ENCODE results near the gene NODAL.

NODAL gene

DNA sequence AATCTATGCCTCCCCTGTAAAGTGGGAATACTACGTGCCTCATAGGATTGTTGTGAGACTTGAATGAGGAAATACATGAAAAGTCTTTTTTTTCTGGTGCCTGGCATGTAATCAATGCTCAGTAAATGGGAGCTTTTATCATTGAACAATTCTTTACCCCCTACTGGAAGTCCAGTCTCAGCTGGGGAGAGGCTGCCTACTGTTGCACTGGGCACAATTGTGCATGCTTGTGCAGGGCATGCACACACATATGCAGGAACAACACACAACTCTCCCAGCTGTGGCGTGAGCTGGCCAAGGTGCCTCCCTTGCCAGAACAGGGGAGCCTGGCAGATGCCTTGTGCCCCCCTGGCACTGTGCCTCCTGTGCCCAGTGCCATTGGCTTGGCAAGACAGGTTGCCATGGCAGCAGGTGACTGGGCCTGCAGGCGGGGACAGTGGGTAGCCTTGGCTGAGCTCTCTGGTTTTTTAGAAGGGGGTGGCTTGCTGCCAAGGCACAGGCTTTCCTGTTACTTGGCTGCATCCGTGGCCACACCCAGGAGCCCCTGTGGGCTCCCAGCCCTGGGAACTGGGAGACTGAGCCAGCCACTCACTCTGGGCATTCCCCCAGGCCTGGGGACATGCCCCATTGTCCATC is 21.0 kb upstream of the NODAL start:
- DNase-seq, result no peak

GRCh38 chr10:70461397-70462348 is 20.2 kb upstream of the NODAL start:
- DNase-seq, result no peak

DNA sequence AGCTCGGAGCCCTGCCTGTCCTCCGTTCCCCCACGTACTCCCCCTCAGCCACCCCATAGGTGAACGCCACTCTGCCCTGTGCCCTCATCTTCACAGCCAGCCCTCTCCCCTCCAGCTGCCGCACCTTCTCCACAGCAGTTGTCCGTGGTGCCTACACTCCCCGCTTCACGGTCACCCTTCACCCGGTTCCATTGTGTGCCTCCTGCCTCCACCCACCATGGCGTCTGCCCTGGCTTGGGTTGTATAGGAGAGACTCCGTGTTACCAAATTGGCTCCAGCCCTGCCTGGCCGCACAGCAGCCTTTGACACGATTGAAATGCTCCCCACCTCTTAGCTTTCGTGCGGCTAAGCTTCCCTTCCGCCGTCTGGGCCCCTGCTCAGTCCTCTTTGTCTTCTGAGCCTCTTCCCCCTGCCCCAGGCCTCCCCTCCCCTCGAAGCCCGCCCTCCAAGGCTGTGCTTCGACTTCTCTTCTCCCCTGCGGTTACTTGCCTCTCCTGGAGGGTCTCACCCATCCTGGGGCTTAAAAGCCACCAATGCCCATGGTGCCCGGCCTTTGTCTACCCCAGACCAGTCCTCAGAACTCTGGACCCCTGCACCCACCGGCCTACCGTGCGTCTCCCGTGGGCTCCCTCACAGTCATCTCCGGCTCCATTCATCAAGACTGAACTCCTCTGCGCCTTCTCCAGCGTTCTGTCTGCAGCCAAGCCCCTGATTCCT is 18.5 kb upstream of the NODAL start:
- no peak for DNase-seq

GRCh38 chr10:70459061-70459773 is 17.7 kb upstream of the NODAL start:
- no peak for DNase-seq

DNA sequence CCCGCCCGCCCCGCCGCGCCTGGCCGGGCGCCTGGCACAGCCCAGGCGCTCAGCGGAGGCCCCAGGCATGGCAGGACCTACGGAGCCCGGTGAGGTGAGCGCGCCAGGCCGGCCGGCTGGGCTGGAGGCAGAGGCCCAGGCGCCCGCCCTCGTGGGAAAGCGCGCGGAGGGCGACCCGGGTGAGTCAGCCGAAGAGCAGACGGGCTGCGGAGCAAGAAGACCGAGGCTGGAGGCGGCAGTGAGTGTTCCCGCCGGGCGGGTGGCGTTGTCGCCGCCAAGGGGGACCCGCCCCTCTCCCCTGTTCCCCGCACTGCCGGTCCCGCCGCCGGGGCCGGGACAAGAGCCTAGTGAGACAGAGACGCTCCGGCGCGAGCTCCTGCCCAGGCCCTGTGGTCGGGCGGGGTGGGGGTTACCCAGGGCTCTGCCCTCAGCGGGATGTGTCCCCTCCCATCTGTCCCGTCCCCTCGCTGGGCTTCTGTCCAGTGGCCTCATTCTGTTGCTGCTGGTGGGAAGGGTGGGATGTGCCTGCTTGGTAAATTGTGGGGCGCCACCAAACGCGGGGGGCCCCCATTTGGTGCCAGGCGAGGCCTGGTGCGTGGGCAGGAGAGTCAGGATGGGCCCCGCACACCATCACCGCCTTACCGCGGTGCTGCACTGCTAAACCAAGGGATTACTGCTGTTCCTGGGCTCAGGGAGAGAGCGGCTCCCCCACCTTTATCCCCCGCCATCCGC is 17.0 kb upstream of the NODAL start:
- DNase-seq, result no peak

DNA sequence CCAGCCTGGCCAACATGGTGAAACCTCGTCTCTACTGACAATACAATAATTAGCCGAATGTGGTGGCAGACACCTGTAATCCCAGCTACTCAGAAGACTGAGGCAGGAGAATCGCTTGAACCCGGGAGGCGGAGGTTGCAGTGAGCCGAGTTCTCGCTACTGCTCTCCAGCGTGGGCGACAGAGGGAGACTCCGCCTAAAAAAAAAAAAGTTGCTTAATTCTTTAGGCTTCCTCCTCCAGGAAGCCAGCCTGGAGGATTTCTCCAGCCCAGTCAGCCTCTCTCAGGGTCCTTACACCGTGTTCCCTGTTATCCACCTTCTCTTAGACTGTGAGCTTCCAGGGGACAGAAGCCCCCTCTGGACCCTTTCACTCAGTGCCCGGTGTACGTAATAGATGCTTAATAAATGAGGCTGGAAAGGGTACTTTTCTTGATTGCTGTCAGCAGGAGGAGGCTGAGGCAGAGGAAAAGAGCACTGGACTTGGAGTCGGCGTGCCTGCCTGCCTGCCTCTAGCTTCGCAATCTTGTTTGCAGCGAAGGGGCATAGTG is 16.4 kb upstream of the NODAL start:
- no peak for DNase-seq

- no peak for DNase-seq
Measured at GRCh38 chr10:70456164-70456563, 14.7 kb upstream of the NODAL start.

- DNase-seq, result no peak
Measured at GRCh38 chr10:70455213-70455630, 13.7 kb upstream of the NODAL start.

DNA sequence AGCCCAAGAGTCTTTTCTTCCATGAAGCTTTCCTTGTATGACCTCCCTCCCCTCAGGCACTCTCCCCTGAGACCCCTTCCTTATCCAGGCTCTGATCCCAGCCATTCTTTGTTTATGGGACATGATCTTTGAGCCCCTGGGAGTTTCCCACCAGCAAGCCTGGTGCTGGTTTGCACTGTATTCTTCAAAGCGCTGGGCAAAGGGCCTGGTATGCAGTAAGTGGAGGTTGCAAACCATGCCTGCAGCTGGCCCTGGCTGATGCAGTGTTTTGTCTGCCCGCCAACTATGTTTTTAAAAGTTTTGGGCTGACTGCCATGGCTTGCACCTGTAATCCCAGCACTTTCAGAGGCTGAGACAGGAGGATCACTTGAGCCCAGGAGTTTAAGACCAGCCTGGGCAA is 6.8 kb upstream of the NODAL start:
- no peak for DNase-seq

- no peak for DNase-seq
Measured at GRCh38 chr10:70445718-70446657, 4.5 kb upstream of the NODAL start.

- DNase-seq, result no peak
Measured at GRCh38 chr10:70444744-70445143, 3.3 kb upstream of the NODAL start.

- no peak for DNase-seq
Measured at GRCh38 chr10:70442332-70442988, 979 bp upstream of the NODAL start.

DNA sequence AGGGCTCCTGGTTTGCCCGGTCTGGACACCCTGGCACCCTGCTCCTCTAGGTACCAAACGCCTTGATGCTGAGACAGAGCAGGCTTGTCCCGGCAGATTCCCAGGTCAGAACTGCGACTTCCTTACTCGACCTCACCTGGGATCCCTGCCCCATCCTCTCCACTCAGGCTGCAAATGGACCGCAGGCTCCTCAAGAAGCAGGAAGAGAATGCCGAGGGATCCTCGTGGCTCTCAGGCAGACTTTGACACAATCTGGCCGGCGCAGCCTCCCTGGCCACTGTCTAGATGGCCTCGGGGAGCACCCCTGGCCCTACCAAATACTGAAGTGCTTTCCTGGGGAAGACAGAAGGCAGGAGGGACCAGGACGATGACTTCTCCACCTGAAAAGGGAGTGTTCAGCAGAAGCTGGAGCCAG is 421 bp upstream of the NODAL start:
- DNase-seq, result no peak

- no peak for DNase-seq
Measured at GRCh38 chr10:70440296-70441160, 953 bp downstream of the NODAL start.

DNA sequence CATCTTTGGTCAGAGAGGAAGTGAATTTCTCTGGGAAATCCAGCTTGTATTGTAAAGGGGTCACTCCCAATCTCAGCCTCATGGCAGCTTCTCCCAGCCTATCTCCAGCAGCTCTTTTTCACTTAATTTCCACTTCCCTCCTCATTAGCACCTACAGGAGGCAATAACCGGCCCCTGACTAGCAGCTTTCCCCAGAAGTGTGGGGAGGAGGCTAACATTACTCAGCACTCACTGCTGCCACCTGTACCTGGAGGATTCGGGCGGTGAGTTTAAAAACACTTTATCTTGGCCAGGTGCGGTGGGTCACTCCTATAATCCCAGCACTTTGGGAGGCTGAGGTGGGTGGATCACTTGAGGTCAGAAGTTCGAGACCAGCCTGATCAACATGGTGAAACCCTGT is 3.8 kb downstream of the NODAL start:
- DNase-seq, result no peak

DNA sequence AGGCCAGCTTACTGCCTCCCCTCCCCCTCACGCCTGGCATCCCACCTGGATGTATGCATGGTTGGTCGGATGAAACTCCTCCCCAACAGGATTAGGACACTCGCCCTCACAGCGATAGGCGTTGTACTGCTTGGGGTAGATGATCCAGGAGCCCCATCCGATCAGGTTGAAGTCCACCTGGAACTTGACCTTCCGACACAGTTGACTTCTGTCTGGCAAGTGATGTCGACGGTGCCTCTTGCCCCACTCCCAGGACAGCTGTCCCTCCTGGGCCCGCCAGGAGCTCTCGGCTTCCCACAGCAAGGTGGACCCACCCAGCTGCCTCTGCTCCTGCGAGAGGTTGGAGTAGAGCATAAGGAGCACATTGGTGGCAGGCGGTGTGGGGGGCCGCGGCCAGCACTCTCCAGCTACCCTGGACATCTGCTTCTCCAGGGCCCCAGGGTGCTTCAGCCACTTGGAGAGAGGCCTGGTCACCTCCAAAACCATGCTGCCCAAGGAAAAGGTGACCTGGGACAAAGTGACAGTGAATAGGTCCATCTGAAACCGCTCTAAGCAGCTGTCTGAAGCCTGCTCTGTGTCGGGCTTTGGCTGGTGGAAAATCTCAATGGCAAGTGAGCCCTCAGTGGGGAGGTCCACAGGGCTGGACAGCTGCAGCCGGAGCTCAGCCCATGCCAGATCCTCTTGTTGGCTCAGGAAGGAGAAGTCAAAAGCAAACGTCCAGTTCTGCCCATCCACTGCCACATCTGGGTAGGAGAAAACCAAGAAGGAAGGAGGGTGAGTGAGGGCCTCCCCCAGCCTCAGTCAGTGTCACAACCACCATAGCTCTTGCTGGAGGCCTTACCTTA is 6.0 kb downstream of the NODAL start:
- DNase-seq, result no peak

- DNase-seq, result no peak
Measured at GRCh38 chr10:70433581-70434280, 7.8 kb downstream of the NODAL start.
